ENCODE results near the gene FAM168A.

The FAM168A gene

GRCh38 chr11:73386546-73386945 lies 211.4 kb downstream of the FAM168A start:
- no peak for DNase-seq

GRCh38 chr11:73386016-73386415 lies 211.9 kb downstream of the FAM168A start:
- peak; percentile 59 to 85 (median 78) for DNase-seq

- DNase-seq: peak; percentile 95 to 97 (median 96)
Observed at GRCh38 chr11:73384872-73385689, 212.8 kb downstream of the FAM168A start.

GRCh38 chr11:73384531-73384871 lies 213.4 kb downstream of the FAM168A start:
- DNase-seq: no peak

- peak in 2 of 4 experiments; percentile 50 to 58 for DNase-seq
Observed at GRCh38 chr11:73384125-73384441, 213.8 kb downstream of the FAM168A start.

- DNase-seq: no peak
Observed at GRCh38 chr11:73383249-73384124, 214.4 kb downstream of the FAM168A start.

- DNase-seq: no peak
Observed at GRCh38 chr11:73382747-73383146, 215.2 kb downstream of the FAM168A start.

- no peak for DNase-seq
Observed at GRCh38 chr11:73382183-73382582, 215.7 kb downstream of the FAM168A start.

GRCh38 chr11:73381589-73381988 lies 216.3 kb downstream of the FAM168A start:
- DNase-seq: peak; percentile 64 to 79 (median 71)

- DNase-seq: no peak
Observed at GRCh38 chr11:73380897-73381410, 217.0 kb downstream of the FAM168A start.

GRCh38 chr11:73380331-73380730 lies 217.6 kb downstream of the FAM168A start:
- DNase-seq: peak in 3 of 4 experiments; percentile 53 to 57 (median 53)

GRCh38 chr11:73379189-73379880 lies 218.6 kb downstream of the FAM168A start:
- no peak for DNase-seq

GRCh38 chr11:73376803-73377629 lies 220.9 kb downstream of the FAM168A start:
- peak; percentile 86 to 90 (median 87) for DNase-seq

GRCh38 chr11:73376160-73376802 lies 221.6 kb downstream of the FAM168A start, which contains the start of gene RELT:
TSS of gene RELT (plus strand) at chr11:73376399. CDS start at chr11:73389137, 12,738 bp downstream.
- DNase-seq: peak; percentile 96 to 99 (median 98)

- DNase-seq: no peak
Observed at GRCh38 chr11:73375830-73376159, 222.1 kb downstream of the FAM168A start.

GRCh38 chr11:73374151-73374550 lies 223.8 kb downstream of the FAM168A start:
- DNase-seq: no peak

GRCh38 chr11:73372375-73372993 lies 225.4 kb downstream of the FAM168A start:
- peak in 2 of 4 experiments; percentile 49 to 55 for DNase-seq

GRCh38 chr11:73367482-73368024 lies 230.4 kb downstream of the FAM168A start:
- DNase-seq: no peak

- DNase-seq: no peak
Observed at GRCh38 chr11:73366953-73367352, 231.0 kb downstream of the FAM168A start.

- no peak for DNase-seq
Observed at GRCh38 chr11:73366265-73366610, 231.7 kb downstream of the FAM168A start.

Data from suppressor macrophage (primary cell).